WTC11 (cell line): ENCODE results near the gene SCAF11. TPM values are rescaled to one million over a fixed set of nuclear protein-coding genes. Genes with fewer than 3 reads are reported as not detected.

ENCODE experiments used
- ATAC-seq: fragments of 200-7000 bp; cut with Tn5 transposase; 2 replicates; pipeline ENCODE4 v1.10.0; 2021; ENCODE audit warnings: mild to moderate bottlenecking, moderate library complexity
- CTCF ChIA-PET: fragments of 300-600 bp; sonication (Branson Sonifier 250); formaldehyde crosslinking; loops from one replicate; lab custom pipeline; 2021; ENCODE audit warnings: antibody characterized with exemption; lab: Charles Lee
- POLR2A ChIA-PET: fragments of 350-600 bp; sonication (Branson Sonifier 250); formaldehyde crosslinking; loops from one replicate; lab custom pipeline; 2021; ENCODE audit warnings: antibody characterized with exemption; lab: Charles Lee
- DNase-seq: peaks from one replicate; pipeline ENCODE4 v3.0.0; 2021; ENCODE audit warnings: low spot score
- H3K27ac Mint-ChIP-seq: 2 replicates; pipeline ENCODE4 v1.8.0; 2021; ENCODE audit warnings: mixed read lengths
- H3K27me3 Mint-ChIP-seq: 2 replicates; pipeline ENCODE4 v1.8.0; 2021; ENCODE audit warnings: low read depth, mild to moderate bottlenecking, moderate library complexity, mixed read lengths
- H3K36me3 Mint-ChIP-seq: 2 replicates; pipeline ENCODE4 v1.8.0; 2021; ENCODE audit warnings: mixed read lengths
- H3K4me1 Mint-ChIP-seq: 2 replicates; pipeline ENCODE4 v1.8.0; 2022; ENCODE audit warnings: mixed read lengths
- H3K4me3 Mint-ChIP-seq: 2 replicates; pipeline ENCODE4 v1.8.0; 2021; ENCODE audit warnings: mild to moderate bottlenecking, moderate library complexity, mixed read lengths
- H3K9me3 Mint-ChIP-seq: 2 replicates; pipeline ENCODE4 v1.8.0; 2021; ENCODE audit warnings: mixed read lengths
- AR ChIP-seq: fragments of 250-450 bp; sonication (Bioruptor Pico); IDR thresholded peaks from 2 replicates; pipeline ENCODE4 v1.9.0; 2021; ENCODE audit warnings: mild to moderate bottlenecking
- ATF6 ChIP-seq: sonication (generic); formaldehyde crosslinking; IDR thresholded peaks from 2 replicates; pipeline ENCODE4 v1.8.1; 2023; ENCODE audit warnings: mild to moderate bottlenecking, missing genetic modification reagents
- CBFB ChIP-seq: sonication (generic); formaldehyde crosslinking; IDR thresholded peaks from 2 replicates; pipeline ENCODE4 v1.8.1; 2022; ENCODE audit warnings: mild to moderate bottlenecking, low read depth, missing genetic modification reagents
- CREB1 ChIP-seq: sonication (generic); formaldehyde crosslinking; IDR thresholded peaks from 2 replicates; pipeline ENCODE4 v1.8.0; 2023; ENCODE audit warnings: mild to moderate bottlenecking, missing genetic modification reagents
- CREM ChIP-seq: sonication (generic); formaldehyde crosslinking; IDR thresholded peaks from 2 replicates; pipeline ENCODE4 v1.8.1; 2022; ENCODE audit warnings: mild to moderate bottlenecking, missing genetic modification reagents, moderate library complexity
- ESRRA ChIP-seq: sonication (generic); formaldehyde crosslinking; IDR thresholded peaks from 2 replicates; pipeline ENCODE4 v1.8.1; 2022; ENCODE audit warnings: mild to moderate bottlenecking, missing genetic modification reagents, borderline replicate concordance
- FOXP1 ChIP-seq: sonication (generic); formaldehyde crosslinking; IDR thresholded peaks from 2 replicates; pipeline ENCODE4 v1.8.0; 2022; ENCODE audit warnings: missing genetic modification reagents, mild to moderate bottlenecking, moderate library complexity, borderline replicate concordance
- IRF2 ChIP-seq: sonication (generic); formaldehyde crosslinking; IDR thresholded peaks from 2 replicates; pipeline ENCODE4 v1.8.0; 2022; ENCODE audit warnings: low read depth, missing genetic modification reagents, borderline replicate concordance
- MAX ChIP-seq: sonication (generic); formaldehyde crosslinking; IDR thresholded peaks from 2 replicates; pipeline ENCODE4 v1.8.0; 2022; ENCODE audit warnings: mild to moderate bottlenecking, missing genetic modification reagents
- MXD4 ChIP-seq: fragments of 250-450 bp; sonication (Bioruptor Pico); IDR thresholded peaks from 2 replicates; pipeline ENCODE4 v1.8.0; 2021; ENCODE audit warnings: mild to moderate bottlenecking, moderate library complexity, borderline replicate concordance
- NR1H2 ChIP-seq: sonication (generic); formaldehyde crosslinking; IDR thresholded peaks from 2 replicates; pipeline ENCODE4 v1.9.0; 2021; ENCODE audit warnings: mild to moderate bottlenecking, moderate library complexity, missing genetic modification reagents
- NR3C1 ChIP-seq: sonication (generic); formaldehyde crosslinking; conservative IDR thresholded peaks from 2 replicates; pipeline ENCODE4 v1.8.1; 2023; ENCODE audit warnings: low read depth, mild to moderate bottlenecking, missing genetic modification reagents
- PRRX2 ChIP-seq: fragments of 250-450 bp; sonication (Bioruptor Pico); IDR thresholded peaks from 2 replicates; pipeline ENCODE4 v1.8.0; 2021; ENCODE audit warnings: mild to moderate bottlenecking
- TEAD1 ChIP-seq: sonication (generic); formaldehyde crosslinking; IDR thresholded peaks from 2 replicates; pipeline ENCODE4 v1.8.0; 2022; ENCODE audit warnings: mild to moderate bottlenecking, missing genetic modification reagents
- TEAD4 ChIP-seq: sonication (generic); formaldehyde crosslinking; IDR thresholded peaks from 2 replicates; pipeline ENCODE4 v1.8.0; 2022; ENCODE audit warnings: mild to moderate bottlenecking, missing genetic modification reagents
- ZBTB21 ChIP-seq: sonication (generic); formaldehyde crosslinking; IDR thresholded peaks from 2 replicates; pipeline ENCODE4 v1.8.1; 2023; ENCODE audit warnings: mild to moderate bottlenecking, missing genetic modification reagents, borderline replicate concordance
- ZNF121 ChIP-seq: sonication (generic); formaldehyde crosslinking; IDR thresholded peaks from 2 replicates; pipeline ENCODE4 v1.8.0; 2023; ENCODE audit warnings: missing genetic modification reagents
- total RNA-seq: library from RNA; stranded (reverse); gene quantifications from 3 replicates; pipeline ENCODE4 v1.2.3, GENCODE V29; 2021
- TF ChIP-seq, protein P1 (sequence below): sonication (generic); formaldehyde crosslinking; IDR thresholded peaks from 2 replicates; pipeline ENCODE4 v1.8.1; 2023; ENCODE audit warnings: mild to moderate bottlenecking, missing genetic modification reagents, borderline replicate concordance
- TF ChIP-seq, protein P2 (sequence below): sonication (generic); formaldehyde crosslinking; IDR thresholded peaks from 2 replicates; pipeline ENCODE4 v1.8.0; 2022; ENCODE audit warnings: mild to moderate bottlenecking, missing genetic modification reagents
- TF ChIP-seq, protein P3 (sequence below): sonication (generic); formaldehyde crosslinking; IDR thresholded peaks from 2 replicates; pipeline ENCODE4 v1.8.1; 2022; ENCODE audit warnings: mild to moderate bottlenecking, moderate library complexity, missing genetic modification reagents
- TF ChIP-seq, protein P4 (sequence below): fragments of 250-450 bp; sonication (Bioruptor Pico); IDR thresholded peaks from 2 replicates; pipeline ENCODE4 v2.1.2; 2022; ENCODE audit warnings: mild to moderate bottlenecking, moderate library complexity

Gene SCAF11
- total RNA-seq, 1 experiment from 2014 or later, result 72.6 TPM

DNA sequence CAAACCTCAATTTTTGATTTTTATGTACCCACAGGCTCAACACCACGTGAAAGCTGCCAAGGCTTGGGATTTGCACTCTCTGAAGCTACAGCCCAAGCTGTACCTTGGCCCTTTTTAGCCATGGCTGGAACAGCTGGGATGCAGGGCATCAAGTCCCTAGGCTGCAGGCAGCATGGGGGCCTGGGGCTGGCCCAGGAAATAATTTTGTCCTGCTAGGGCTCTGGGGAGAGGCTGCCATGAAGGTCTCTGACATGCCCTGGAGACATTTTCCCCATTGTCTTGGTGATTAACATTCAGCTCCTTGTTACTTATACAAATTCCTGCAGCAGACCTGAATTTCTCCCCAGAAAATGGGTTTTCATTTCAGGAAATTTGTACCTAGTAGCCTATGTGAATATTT, 103.7 kb downstream of the SCAF11 start:
- peaks cover 37% of the 10 kb centered on the region for H3K36me3 Mint-ChIP-seq
- H3K27me3 Mint-ChIP-seq, result no peaks in the 10 kb centered on the region
- ChIA-PET POLR2A (no interaction called here), CTCF (interaction anchor here (1.0 kb wide), 1 partner anchor 124 kb away, joined by 5 read pairs; no protein-coding TSS in a partner anchor)
- ATAC-seq, result no peak
- peaks cover 18% of the 10 kb centered on the region for H3K9me3 Mint-ChIP-seq
- no peak overlapping the region for H3K27ac Mint-ChIP-seq
- DNase-seq, result no peak
- TF ChIP-seq, protein P1, sequence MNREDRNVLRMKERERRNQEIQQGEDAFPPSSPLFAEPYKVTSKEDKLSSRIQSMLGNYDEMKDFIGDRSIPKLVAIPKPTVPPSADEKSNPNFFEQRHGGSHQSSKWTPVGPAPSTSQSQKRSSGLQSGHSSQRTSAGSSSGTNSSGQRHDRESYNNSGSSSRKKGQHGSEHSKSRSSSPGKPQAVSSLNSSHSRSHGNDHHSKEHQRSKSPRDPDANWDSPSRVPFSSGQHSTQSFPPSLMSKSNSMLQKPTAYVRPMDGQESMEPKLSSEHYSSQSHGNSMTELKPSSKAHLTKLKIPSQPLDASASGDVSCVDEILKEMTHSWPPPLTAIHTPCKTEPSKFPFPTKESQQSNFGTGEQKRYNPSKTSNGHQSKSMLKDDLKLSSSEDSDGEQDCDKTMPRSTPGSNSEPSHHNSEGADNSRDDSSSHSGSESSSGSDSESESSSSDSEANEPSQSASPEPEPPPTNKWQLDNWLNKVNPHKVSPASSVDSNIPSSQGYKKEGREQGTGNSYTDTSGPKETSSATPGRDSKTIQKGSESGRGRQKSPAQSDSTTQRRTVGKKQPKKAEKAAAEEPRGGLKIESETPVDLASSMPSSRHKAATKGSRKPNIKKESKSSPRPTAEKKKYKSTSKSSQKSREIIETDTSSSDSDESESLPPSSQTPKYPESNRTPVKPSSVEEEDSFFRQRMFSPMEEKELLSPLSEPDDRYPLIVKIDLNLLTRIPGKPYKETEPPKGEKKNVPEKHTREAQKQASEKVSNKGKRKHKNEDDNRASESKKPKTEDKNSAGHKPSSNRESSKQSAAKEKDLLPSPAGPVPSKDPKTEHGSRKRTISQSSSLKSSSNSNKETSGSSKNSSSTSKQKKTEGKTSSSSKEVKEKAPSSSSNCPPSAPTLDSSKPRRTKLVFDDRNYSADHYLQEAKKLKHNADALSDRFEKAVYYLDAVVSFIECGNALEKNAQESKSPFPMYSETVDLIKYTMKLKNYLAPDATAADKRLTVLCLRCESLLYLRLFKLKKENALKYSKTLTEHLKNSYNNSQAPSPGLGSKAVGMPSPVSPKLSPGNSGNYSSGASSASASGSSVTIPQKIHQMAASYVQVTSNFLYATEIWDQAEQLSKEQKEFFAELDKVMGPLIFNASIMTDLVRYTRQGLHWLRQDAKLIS, result no peak
- TF ChIP-seq PRRX2 (CRISPR knock-in tag), result no peak
- no peak for TF ChIP-seq NR1H2 (CRISPR knock-in tag)
- TF ChIP-seq, protein P2, sequence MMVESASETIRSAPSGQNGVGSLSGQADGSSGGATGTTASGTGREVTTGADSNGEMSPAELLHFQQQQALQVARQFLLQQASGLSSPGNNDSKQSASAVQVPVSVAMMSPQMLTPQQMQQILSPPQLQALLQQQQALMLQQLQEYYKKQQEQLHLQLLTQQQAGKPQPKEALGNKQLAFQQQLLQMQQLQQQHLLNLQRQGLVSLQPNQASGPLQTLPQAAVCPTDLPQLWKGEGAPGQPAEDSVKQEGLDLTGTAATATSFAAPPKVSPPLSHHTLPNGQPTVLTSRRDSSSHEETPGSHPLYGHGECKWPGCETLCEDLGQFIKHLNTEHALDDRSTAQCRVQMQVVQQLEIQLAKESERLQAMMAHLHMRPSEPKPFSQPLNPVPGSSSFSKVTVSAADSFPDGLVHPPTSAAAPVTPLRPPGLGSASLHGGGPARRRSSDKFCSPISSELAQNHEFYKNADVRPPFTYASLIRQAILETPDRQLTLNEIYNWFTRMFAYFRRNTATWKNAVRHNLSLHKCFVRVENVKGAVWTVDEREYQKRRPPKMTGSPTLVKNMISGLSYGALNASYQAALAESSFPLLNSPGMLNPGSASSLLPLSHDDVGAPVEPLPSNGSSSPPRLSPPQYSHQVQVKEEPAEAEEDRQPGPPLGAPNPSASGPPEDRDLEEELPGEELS (CRISPR knock-in tag), result no peak
- TF ChIP-seq NR3C1 (CRISPR knock-in tag), result no peak
- no peak for TF ChIP-seq CREM (CRISPR knock-in tag)
- TF ChIP-seq, protein P3, sequence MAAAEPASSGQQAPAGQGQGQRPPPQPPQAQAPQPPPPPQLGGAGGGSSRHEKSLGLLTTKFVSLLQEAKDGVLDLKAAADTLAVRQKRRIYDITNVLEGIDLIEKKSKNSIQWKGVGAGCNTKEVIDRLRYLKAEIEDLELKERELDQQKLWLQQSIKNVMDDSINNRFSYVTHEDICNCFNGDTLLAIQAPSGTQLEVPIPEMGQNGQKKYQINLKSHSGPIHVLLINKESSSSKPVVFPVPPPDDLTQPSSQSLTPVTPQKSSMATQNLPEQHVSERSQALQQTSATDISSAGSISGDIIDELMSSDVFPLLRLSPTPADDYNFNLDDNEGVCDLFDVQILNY (CRISPR knock-in tag), result no peak
- TF ChIP-seq ZNF121 (CRISPR knock-in tag), result no peak
- TF ChIP-seq AR (CRISPR knock-in tag), result no peak
- no peak for TF ChIP-seq CBFB (CRISPR knock-in tag)
- no peak for TF ChIP-seq MXD4 (CRISPR knock-in tag)
- no peak for TF ChIP-seq TEAD1 (CRISPR knock-in tag)
- TF ChIP-seq ESRRA (CRISPR knock-in tag), result no peak
- TF ChIP-seq FOXP1 (CRISPR knock-in tag), result no peak
- TF ChIP-seq CREB1 (CRISPR knock-in tag), result no peak
- TF ChIP-seq TEAD4 (CRISPR knock-in tag), result no peak
- peaks cover 15% of the 10 kb centered on the region for H3K4me1 Mint-ChIP-seq
- no peak overlapping the region for H3K4me3 Mint-ChIP-seq

- ATAC-seq (no peak), DNase-seq (no peak)
- Mint-ChIP-seq H3K9me3 (peaks cover 18% of the 10 kb centered on the region), H3K4me3 (no peak overlapping the region), H3K4me1 (peaks cover 27% of the 10 kb centered on the region), H3K27me3 (no peaks in the 10 kb centered on the region), H3K36me3 (peaks cover 42% of the 10 kb centered on the region), H3K27ac (no peak overlapping the region)
- TF ChIP-seq IRF2 (CRISPR knock-in tag) (no peak), ZBTB21 (CRISPR knock-in tag) (no peak), MAX (CRISPR knock-in tag) (no peak), ATF6 (no peak)
- TF ChIP-seq, protein P3 (CRISPR knock-in tag), result no peak
- TF ChIP-seq, protein P4, sequence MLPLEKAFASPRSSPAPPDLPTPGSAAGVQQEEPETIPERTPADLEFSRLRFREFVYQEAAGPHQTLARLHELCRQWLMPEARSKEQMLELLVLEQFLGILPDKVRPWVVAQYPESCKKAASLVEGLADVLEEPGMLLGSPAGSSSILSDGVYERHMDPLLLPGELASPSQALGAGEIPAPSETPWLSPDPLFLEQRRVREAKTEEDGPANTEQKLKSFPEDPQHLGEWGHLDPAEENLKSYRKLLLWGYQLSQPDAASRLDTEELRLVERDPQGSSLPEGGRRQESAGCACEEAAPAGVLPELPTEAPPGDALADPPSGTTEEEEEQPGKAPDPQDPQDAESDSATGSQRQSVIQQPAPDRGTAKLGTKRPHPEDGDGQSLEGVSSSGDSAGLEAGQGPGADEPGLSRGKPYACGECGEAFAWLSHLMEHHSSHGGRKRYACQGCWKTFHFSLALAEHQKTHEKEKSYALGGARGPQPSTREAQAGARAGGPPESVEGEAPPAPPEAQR (CRISPR knock-in tag), result no peak
- ChIA-PET POLR2A (no interaction called here), CTCF (no interaction called here)
Observed at GRCh38 chr12:45883187-45883586, 107.2 kb downstream of the SCAF11 start.
